GM12878 (cell line): Measurements from ENCODE around the gene DNAJB8. TPM values are rescaled to one million over a fixed set of nuclear protein-coding genes. Genes with fewer than 3 reads are reported as not detected.

Experiments
- ATAC-seq: fragments of 200-7000 bp; cut with Tn5 transposase; 3 replicates; pipeline ENCODE4 v1.9.1; 2020; ENCODE audit warnings: mild to moderate bottlenecking, moderate library complexity
- BruUV-seq: library from RNA; stranded (reverse); fragments of 400-500 nt; replicated peaks from 2 replicates; lab custom pipeline; 2021; lab: Mats Ljungman, UMichigan
- CTCF ChIA-PET: fragments of 300-600 bp; sonication (Branson Sonifier 250); formaldehyde crosslinking; extraction: SDS; loops from one replicate; lab custom pipeline; 2021; ENCODE audit warnings: inconsistent platforms; lab: Yijun Ruan, JAX
- POLR2A ChIA-PET: fragments of 350-600 bp; formaldehyde crosslinking; extraction: SDS; loops from one replicate; lab custom pipeline; 2021; ENCODE audit warnings: inconsistent platforms; lab: Charles Lee
- RAD21 ChIA-PET: fragments of 300-600 bp; sonication (Branson Sonifier 250); formaldehyde crosslinking; loops from one replicate; lab custom pipeline; 2023; ENCODE audit warnings: antibody characterized with exemption; ENCODE audit not compliant: unreplicated experiment; lab: Charles Lee
- SMC1A ChIA-PET: fragments of 300-600 bp; sonication (Branson Sonifier 250); formaldehyde crosslinking; loops from one replicate; lab custom pipeline; 2023; ENCODE audit not compliant: unreplicated experiment, uncharacterized antibody; lab: Charles Lee
- DNase-seq: peaks from one replicate; pipeline ENCODE4 v3.0.0-alpha.2; 2011; ENCODE audit warnings: low read depth, low spot score
- FAIRE-seq: peaks from 3 replicates; lab custom pipeline; 2011; peaks lifted over from hg19 to GRCh38; lab: Jason Lieb, UNC
- H2AFZ ChIP-seq: 2 replicates; pipeline ENCODE4 v1.6.0; 2011; ENCODE audit warnings: low read depth, low read length, control low read depth; ENCODE audit not compliant: control insufficient read depth
- H3K27ac ChIP-seq: 2 replicates; pipeline ENCODE4 v1.5.1; 2011; ENCODE audit warnings: control low read depth; ENCODE audit not compliant: control insufficient read depth, insufficient read depth
- H3K27me3 ChIP-seq, 2 experiments: replicated peaks in 1 of 2; 2 replicates each; pipeline versions ENCODE4 v1.6.0 to v1.6.1; 2011; ENCODE audit warnings: low read length in 1 of 2; ENCODE audit not compliant: control insufficient read depth in 2 of 2, insufficient read depth in 2 of 2
- H3K36me3 ChIP-seq, 2 experiments: 2 replicates each; pipeline ENCODE4 v1.5.1; 2011; ENCODE audit warnings: low read length in 1 of 2; ENCODE audit not compliant: control insufficient read depth in 2 of 2, insufficient read depth in 2 of 2
- H3K4me1 ChIP-seq: 2 replicates; pipeline ENCODE4 v1.6.1; 2011; ENCODE audit warnings: mild to moderate bottlenecking, low read length, moderate library complexity, mixed read lengths; ENCODE audit not compliant: control insufficient read depth, insufficient read depth
- H3K4me2 ChIP-seq: 2 replicates; pipeline ENCODE4 v1.6.0; 2011; ENCODE audit warnings: control low read depth; ENCODE audit not compliant: control insufficient read depth, insufficient read depth
- H3K4me3 ChIP-seq: fragments of 200-600 bp; sonication (generic); 2 replicates; pipeline ENCODE4 v1.5.1; 2016
- H3K79me2 ChIP-seq: 2 replicates; pipeline ENCODE4 v1.6.0; 2011; ENCODE audit warnings: low read length; ENCODE audit not compliant: control insufficient read depth, insufficient read depth
- H3K9ac ChIP-seq: 2 replicates; pipeline ENCODE4 v1.8.0; 2011; ENCODE audit warnings: low read length, control low read depth, mixed read lengths; ENCODE audit not compliant: control insufficient read depth, insufficient read depth
- H3K9me3 ChIP-seq: replicated peaks from 3 replicates; pipeline ENCODE4 v1.5.1; 2011; ENCODE audit warnings: mild to moderate bottlenecking, low read length; ENCODE audit not compliant: control insufficient read depth, insufficient read depth
- H4K20me1 ChIP-seq: 2 replicates; pipeline ENCODE4 v1.6.0; 2011; ENCODE audit not compliant: control insufficient read depth, insufficient read depth
- BCL3 ChIP-seq: IDR thresholded peaks from 2 replicates; pipeline ENCODE4 v1.6.1; 2011; ENCODE audit warnings: borderline replicate concordance, low read depth, mild to moderate bottlenecking, moderate library complexity, low read length; ENCODE audit not compliant: insufficient read depth, poor library complexity, severe bottlenecking
- BCLAF1 ChIP-seq: fragments of 450-650 bp; IDR thresholded peaks from 2 replicates; pipeline ENCODE4 v1.6.1; 2017; ENCODE audit warnings: antibody characterized with exemption, mild to moderate bottlenecking, moderate library complexity
- CREB1 ChIP-seq: IDR thresholded peaks from 2 replicates; pipeline ENCODE4 v1.6.1; 2012; ENCODE audit warnings: low read depth, mild to moderate bottlenecking, inconsistent platforms
- E2F8 ChIP-seq: fragments of 450-650 bp; IDR thresholded peaks from 2 replicates; pipeline ENCODE4 v1.6.1; 2018; ENCODE audit warnings: mild to moderate bottlenecking, low read depth, moderate library complexity; ENCODE audit not compliant: partially characterized antibody
- IRF4 ChIP-seq: IDR thresholded peaks from 2 replicates; pipeline ENCODE4 v1.6.1; 2011; ENCODE audit warnings: low read depth, low read length
- TARDBP ChIP-seq: IDR thresholded peaks from 2 replicates; pipeline ENCODE4 v1.6.1; 2016; ENCODE audit warnings: borderline replicate concordance
- whole genome bisulfite sequencing: methylation state at CpG from one replicate; pipeline ENCODE4 v1.1.6; 2016; ENCODE audit warnings: low lambda C conversion rate; ENCODE audit not compliant: insufficient replicate concordance, insufficient coverage; ENCODE audit errors: missing lambda C conversion rate; 5-methylcytosine and 5-hydroxymethylcytosine counted together
- in situ Hi-C: fragments of 300-500 bp; cut with MboI; formaldehyde crosslinking; loops from 9 replicates; pipeline ENCODE4 v1.14.3; 2018; ENCODE audit warnings: mixed read lengths
- intact Hi-C: fragments of 100-400 bp; cut with micrococcal nuclease; formaldehyde crosslinking; loops from one replicate; pipeline ENCODE4 v1.14.2; 2022; ENCODE audit not compliant: unreplicated experiment
- polyA plus RNA-seq, 11 experiments: library from polyadenylated mRNA; depleted of rRNA in 4 of 11; unstranded in 6 of 11; stranded (reverse) in 5 of 11; fragments of >200 nt; fragmentation: Nextera tagmentation in 4 of 11; fragmentation: Illumina TruSeq in 1 of 11; extraction: Ambion mirVana in 4 of 11; extraction: Trizol in 1 of 11; gene quantifications; 1 replicate in 1 of 11; 2 replicates in 10 of 11; pipeline versions ENCODE4 v1.2.1 to v1.2.3, GENCODE V29; 2011 to 2016; ENCODE audit warnings: inconsistent platforms in 2 of 11, missing spikeins in 2 of 11, low read depth in 1 of 11
- total RNA-seq, 4 experiments: library from RNA; depleted of rRNA in 3 of 4; stranded (reverse); fragments of >200 nt in 3 of 4; fragmentation: Illumina TruSeq in 1 of 4; extraction: Trizol in 1 of 4; gene quantifications; 2 replicates each; pipeline versions ENCODE4 v1.2.1 to v1.2.3, GENCODE V29; 2013 to 2021
- TF ChIP-seq, protein P1 (sequence below): fragments of 450-650 bp; IDR thresholded peaks from 2 replicates; pipeline ENCODE4 v1.6.1; 2016; ENCODE audit warnings: mild to moderate bottlenecking, moderate library complexity, borderline replicate concordance
- TF ChIP-seq, protein P2 (sequence below), 3 experiments: IDR thresholded peaks in 2 of 3; conservative IDR thresholded peaks in 1 of 3; 2 replicates each; pipeline ENCODE4 v1.5.1; 2011; ENCODE audit warnings: low read depth in 3 of 3, low read length in 3 of 3, mild to moderate bottlenecking in 3 of 3, control low read depth in 2 of 3, moderate library complexity in 2 of 3, inconsistent platforms in 1 of 3, mixed read lengths in 1 of 3; ENCODE audit not compliant: control insufficient read depth in 2 of 3, insufficient read depth in 1 of 3; ENCODE audit errors: extremely low read depth in 1 of 3

DNAJB8 gene
- total and polyA plus RNA-seq, 10 of the 15 experiments (the other 5 are each of a cell fraction or from before 2014, with no cell fraction given): not detected

DNA sequence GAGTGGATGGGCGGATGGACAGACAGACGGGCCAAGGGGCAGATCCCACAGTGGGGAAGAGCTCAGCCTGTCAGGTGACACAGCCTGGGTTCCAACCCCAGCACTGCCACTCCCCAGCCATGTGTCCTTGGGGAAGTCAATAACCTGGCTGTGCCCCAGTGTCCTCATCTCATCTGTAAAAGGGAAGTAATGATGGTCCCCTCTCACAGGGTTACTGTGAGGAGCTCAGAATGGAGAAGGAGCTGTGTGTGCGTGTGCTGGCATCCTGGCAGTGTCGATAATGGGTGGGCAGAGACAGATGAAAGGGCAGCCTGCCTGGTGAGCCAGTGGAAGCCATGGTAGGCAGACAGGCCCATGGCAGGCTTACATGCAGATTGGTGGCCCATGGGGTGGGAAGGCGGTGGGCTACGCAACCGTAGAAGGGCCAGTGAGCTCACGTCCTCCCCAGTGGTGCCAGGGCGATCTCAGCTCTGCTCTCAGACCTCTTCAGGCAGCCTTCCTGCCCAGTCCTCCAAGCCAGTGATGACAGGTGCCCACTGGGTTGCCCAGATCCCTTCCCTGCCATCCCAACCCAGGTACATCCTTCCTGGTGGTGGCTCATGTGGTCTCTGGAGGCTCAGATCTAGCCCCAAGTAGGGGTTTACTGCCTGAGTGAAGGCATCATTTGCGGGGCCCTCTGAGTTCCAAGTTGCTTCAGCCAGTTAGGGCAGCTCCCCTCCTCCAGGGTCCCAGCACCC is 2.3 kb upstream of the DNAJB8 start:
- ATAC-seq: no peak
- Histone ChIP-seq H3K4me1 (no peaks in the 10 kb centered on the region; the same call in 1 of the 2 replicates), H3K9me3 (no peaks in the 10 kb centered on the region), H3K4me2 (no peak overlapping the region), H3K36me3 (no peaks in the 10 kb centered on the region), H3K27me3 (peaks cover 0 to 3% of the 10 kb centered on the region in 2 experiments; a peak in 3 of 4 replicates), H3K9ac (no peak overlapping the region), H3K4me3 (no peak overlapping the region), H3K27ac (no peak overlapping the region), H4K20me1 (no peaks in the 10 kb centered on the region), H3K79me2 (no peaks in the 10 kb centered on the region), H2AFZ (no peak overlapping the region)
- DNase-seq: no peak
- intact Hi-C loops (no loop called here), in situ Hi-C loops (no loop called here)
- SMC1A ChIA-PET: no interaction called here
- BruUV-seq: no TSS peak
- WGBS: 46% methylated on average over 9 of the region's 10 CpGs
- POLR2A ChIA-PET: no interaction called here
- CTCF ChIA-PET: no interaction called here
- RAD21 ChIA-PET: no interaction called here
- no peak for FAIRE-seq
- TF ChIP-seq IRF4: no peak
- no peak for TF ChIP-seq BCL3
- no peak for TF ChIP-seq TARDBP
- TF ChIP-seq CREB1: no peak
- TF ChIP-seq BCLAF1: no peak
- TF ChIP-seq, protein P1, sequence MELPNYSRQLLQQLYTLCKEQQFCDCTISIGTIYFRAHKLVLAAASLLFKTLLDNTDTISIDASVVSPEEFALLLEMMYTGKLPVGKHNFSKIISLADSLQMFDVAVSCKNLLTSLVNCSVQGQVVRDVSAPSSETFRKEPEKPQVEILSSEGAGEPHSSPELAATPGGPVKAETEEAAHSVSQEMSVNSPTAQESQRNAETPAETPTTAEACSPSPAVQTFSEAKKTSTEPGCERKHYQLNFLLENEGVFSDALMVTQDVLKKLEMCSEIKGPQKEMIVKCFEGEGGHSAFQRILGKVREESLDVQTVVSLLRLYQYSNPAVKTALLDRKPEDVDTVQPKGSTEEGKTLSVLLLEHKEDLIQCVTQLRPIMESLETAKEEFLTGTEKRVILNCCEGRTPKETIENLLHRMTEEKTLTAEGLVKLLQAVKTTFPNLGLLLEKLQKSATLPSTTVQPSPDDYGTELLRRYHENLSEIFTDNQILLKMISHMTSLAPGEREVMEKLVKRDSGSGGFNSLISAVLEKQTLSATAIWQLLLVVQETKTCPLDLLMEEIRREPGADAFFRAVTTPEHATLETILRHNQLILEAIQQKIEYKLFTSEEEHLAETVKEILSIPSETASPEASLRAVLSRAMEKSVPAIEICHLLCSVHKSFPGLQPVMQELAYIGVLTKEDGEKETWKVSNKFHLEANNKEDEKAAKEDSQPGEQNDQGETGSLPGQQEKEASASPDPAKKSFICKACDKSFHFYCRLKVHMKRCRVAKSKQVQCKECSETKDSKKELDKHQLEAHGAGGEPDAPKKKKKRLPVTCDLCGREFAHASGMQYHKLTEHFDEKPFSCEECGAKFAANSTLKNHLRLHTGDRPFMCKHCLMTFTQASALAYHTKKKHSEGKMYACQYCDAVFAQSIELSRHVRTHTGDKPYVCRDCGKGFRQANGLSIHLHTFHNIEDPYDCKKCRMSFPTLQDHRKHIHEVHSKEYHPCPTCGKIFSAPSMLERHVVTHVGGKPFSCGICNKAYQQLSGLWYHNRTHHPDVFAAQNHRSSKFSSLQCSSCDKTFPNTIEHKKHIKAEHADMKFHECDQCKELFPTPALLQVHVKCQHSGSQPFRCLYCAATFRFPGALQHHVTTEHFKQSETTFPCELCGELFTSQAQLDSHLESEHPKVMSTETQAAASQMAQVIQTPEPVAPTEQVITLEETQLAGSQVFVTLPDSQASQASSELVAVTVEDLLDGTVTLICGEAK: no peak
- TF ChIP-seq E2F8: no peak
- TF ChIP-seq, protein P2, sequence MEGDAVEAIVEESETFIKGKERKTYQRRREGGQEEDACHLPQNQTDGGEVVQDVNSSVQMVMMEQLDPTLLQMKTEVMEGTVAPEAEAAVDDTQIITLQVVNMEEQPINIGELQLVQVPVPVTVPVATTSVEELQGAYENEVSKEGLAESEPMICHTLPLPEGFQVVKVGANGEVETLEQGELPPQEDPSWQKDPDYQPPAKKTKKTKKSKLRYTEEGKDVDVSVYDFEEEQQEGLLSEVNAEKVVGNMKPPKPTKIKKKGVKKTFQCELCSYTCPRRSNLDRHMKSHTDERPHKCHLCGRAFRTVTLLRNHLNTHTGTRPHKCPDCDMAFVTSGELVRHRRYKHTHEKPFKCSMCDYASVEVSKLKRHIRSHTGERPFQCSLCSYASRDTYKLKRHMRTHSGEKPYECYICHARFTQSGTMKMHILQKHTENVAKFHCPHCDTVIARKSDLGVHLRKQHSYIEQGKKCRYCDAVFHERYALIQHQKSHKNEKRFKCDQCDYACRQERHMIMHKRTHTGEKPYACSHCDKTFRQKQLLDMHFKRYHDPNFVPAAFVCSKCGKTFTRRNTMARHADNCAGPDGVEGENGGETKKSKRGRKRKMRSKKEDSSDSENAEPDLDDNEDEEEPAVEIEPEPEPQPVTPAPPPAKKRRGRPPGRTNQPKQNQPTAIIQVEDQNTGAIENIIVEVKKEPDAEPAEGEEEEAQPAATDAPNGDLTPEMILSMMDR (IDR thresholded peaks at IDR 0.05 in 2 of 3, conservative IDR thresholded peaks at IDR 0.05 in 1 of 3; ENCODE audit: control insufficient read depth in 2 of 3, extremely low read depth in 1 of 3, insufficient read depth in 1 of 3, low read depth in 3 of 3, low read length in 3 of 3): no peak
